Choroid plexus epithelial cell (primary cell): Measurements from ENCODE around the gene PHF12.

Source experiments
- DNase-seq: peaks from one replicate; pipeline ENCODE4 v3.0.0-alpha.2; 2010; ENCODE audit warnings: low read depth
- H3K4me3 ChIP-seq: 2 replicates; pipeline ENCODE4 v1.5.1; 2011; ENCODE audit warnings: low read depth, mild to moderate bottlenecking, control low read depth, low read length, moderate library complexity
- CTCF ChIP-seq: conservative IDR thresholded peaks from 2 replicates; pipeline ENCODE4 v1.5.1; 2011; ENCODE audit warnings: low read depth, mild to moderate bottlenecking, control low read depth, inconsistent platforms, low read length, moderate library complexity

The PHF12 gene

GRCh38 chr17:28968231-28968913, 17.1 kb upstream of the PHF12 start:
- H3K4me3 ChIP-seq, result no peak overlapping the region

GRCh38 chr17:28967221-28968135, 16.2 kb upstream of the PHF12 start:
- no peak for DNase-seq
- H3K4me3 ChIP-seq, result no peak overlapping the region
- TF ChIP-seq CTCF, result no peak

More at GRCh38 chr17:28968231-28968913, 17.1 kb upstream of the PHF12 start:
- no peak for TF ChIP-seq CTCF
- peak; percentile 30 for DNase-seq

GRCh38 chr17:28963841-28964240, 12.5 kb upstream of the PHF12 start:
- no peak for TF ChIP-seq CTCF
- no peak overlapping the region for H3K4me3 ChIP-seq
- no peak for DNase-seq

- no peak overlapping the region for H3K4me3 ChIP-seq
- DNase-seq, result no peak
- no peak for TF ChIP-seq CTCF
Measured at GRCh38 chr17:28963055-28963611, 11.8 kb upstream of the PHF12 start.

- no peak overlapping the region for H3K4me3 ChIP-seq
Measured at GRCh38 chr17:28961391-28961790, 10.1 kb upstream of the PHF12 start.

More at GRCh38 chr17:28961391-28961790, 10.1 kb upstream of the PHF12 start:
- no peak for DNase-seq
- no peak for TF ChIP-seq CTCF
